Suprapubic skin (tissue), 4 donors: ENCODE data around the gene SCYGR2.

Experiments
- CTCF ChIP-seq, 2 donors: fragments of 200-600 bp in 1 of 2; fragments of 450-650 bp in 1 of 2; sonication (generic) in 1 of 2; IDR thresholded peaks; one replicate each; pipeline ENCODE4 v1.5.1; 2016 to 2019; ENCODE audit warnings: antibody characterized with exemption in 2 of 2, mild to moderate bottlenecking in 1 of 2, moderate library complexity in 1 of 2
- EP300 ChIP-seq: sonication (generic); formaldehyde crosslinking; IDR thresholded peaks from one replicate; pipeline ENCODE4 v1.6.1; 2017; ENCODE audit warnings: antibody characterized with exemption
- POLR2A ChIP-seq, 2 donors: fragments of 450-650 bp; IDR thresholded peaks; one replicate each; pipeline ENCODE4 v1.6.1; 2017; ENCODE audit warnings: antibody characterized with exemption in 2 of 2, mild to moderate bottlenecking in 2 of 2, moderate library complexity in 2 of 2
- POLR2AphosphoS5 ChIP-seq, 3 donors: sonication (generic); formaldehyde crosslinking; IDR thresholded peaks; one replicate each; pipeline ENCODE4 v1.6.1; 2017; ENCODE audit warnings: antibody characterized with exemption in 3 of 3

GRCh38 chr2:227610123-227610522 is 11.4 kb downstream of the SCYGR2 start:
- TF ChIP-seq CTCF (IDR thresholded peaks at IDR 0.05) (no peak), POLR2A (IDR thresholded peaks at IDR 0.05) (no peak), POLR2AphosphoS5 (IDR thresholded peaks at IDR 0.05) (no peak), EP300 (no peak)
